Hematopoietic multipotent progenitor cell treated with erythropoietin and hydrocortisone succinate and interleukin-3 and kit ligand, for 8 days (in vitro differentiated cells): Measurements from ENCODE around the gene GCM1.
A peak's percentile ranks its signal among the peaks of the same experiment; 100 is the strongest.

Experiments
- DNase-seq: peaks from one replicate; pipeline ENCODE4 v3.0.0-alpha.2; 2015

GCM1 gene

DNA sequence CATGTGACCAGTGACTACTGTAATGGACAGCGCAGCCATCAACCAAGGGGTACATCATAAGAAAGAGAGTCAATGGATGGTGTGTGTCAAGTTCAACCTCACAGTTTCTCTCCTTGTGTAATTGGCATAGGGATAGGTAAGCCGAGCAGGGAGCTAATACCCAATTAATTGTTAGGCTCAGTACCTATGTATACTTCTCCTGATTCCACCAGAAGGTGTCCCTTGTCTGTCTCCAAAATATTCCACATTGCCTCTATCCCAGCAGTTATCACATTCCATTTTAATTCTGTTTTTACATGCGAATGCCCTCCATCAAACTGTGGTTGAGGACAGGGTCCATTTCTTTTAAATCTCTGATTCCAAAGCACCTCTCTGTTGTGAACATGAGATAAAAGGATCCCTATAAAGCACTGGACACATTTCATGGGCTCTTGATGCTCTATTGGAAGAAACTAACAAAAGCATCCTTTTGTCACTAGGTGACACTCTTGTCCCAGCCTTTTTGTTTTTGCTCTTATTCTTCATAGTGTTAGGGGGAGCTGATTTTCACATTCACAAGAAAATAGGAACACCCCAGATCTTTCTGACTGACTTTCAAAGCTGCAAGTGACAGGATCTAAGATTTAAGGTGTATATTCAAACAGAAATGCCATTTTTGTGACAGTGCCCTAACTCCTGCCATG is 44.5 kb downstream of the GCM1 start:
- peak; percentile 55 for DNase-seq

DNA sequence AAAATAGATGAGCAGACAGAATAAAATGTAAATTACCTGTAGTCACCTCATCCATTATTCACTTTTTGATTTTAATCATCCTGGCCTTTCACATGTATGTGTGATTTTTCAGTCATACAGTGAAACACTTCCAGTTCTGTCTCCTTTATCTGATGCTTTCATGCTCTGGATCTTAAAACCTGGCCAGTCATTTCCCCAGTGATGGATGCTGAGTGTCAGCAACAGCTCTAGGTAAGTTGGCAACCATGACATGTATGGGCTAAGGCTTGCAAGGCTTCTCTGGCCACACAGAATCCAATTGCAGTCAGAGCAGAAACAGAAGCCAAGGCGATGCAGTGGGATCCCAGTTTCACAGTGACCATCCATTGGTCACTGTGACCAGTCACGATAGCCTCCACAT is 47.6 kb downstream of the GCM1 start:
- no peak for DNase-seq

DNA sequence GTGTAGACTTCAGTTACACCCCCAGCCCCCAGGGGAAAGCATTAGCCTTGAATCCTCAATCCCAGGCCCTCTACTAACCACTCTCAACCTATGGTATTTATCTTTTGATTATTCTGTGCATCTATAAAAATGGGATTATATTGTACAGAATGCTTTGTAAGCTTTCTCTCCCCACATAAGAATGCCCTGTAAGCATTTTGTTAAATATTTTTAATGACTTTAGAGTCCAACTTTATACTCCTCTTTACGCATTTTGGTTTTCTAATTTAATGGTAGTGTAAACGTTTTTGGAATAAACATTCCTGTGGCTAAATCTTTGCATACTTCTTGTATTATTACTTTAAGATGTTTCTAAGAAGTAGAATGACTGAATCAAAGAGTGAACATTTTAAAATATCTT is 48.1 kb downstream of the GCM1 start:
- no peak for DNase-seq

DNA sequence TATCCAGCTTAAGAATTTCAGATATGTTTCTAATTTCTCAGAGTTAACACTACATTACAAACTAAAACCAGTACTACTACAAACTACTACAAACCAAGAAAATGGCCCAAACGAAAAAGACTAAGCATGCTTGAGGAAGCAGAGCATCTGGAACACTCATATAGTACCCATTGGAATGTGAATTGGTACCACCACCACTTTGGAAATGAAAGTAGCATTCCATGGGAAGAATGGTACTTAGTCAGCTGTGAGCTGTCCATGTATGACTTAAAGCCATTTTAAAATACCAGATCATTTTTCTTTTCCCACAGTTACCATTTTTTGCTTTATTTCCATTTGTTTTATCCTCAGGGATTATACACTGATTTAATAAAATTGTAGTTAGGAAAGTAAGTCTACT is 52.9 kb downstream of the GCM1 start:
- no peak for DNase-seq

DNA sequence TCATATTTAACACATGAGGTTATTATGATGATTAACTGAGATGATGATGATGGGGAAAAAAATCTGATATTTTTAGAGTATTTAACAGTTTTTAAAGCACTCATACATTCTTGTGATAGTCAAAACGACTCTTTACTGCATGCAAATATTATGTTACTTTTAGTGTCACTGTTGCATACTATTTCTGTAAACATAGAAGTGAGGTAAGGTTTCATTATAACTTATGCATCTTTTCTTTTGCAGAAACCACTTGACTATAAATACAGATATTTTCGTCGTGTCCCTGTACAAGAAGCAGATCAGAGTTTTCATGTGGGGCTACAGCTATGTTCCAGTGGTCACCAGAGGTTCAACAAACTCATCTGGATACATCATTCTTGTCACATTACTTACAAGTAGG is 53.4 kb downstream of the GCM1 start:
- no peak for DNase-seq

DNA sequence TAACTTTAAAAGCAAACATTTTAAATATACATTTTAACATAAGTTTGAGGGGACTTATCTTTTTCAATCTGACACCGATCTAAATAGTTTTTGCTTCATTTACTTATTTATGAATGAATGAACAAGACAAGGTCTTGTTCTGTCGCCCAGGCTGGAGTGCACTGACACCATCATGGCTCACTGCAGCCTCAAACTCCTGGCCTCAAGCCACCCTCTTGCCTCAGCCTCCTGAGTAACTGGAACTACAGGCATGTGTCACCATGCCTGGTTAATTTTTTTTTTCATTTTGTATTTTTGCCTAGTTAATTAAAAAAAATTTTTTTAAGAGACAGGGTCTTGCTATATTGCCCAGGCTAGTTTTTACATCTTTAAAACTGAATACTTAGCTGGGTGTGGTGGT is 58.1 kb downstream of the GCM1 start:
- DNase-seq = no peak

DNA sequence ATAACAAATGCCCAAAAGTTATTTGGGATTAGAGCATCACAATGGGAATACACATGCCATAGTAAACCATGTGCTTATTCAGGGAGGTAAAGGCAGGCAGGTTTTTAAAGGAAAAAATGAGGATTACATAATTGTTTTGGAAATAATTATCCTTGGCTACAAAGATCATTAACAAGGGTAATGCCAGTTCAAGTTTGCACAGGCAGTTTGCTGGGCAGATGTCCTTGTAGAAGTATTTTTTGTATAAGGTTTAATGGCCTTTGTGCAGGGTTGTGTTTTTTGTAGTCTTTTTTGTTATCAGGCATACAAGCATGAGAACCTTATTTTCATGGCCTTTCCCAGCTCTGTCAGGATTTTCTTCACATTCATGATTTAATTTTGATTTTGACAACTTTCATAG is 58.7 kb downstream of the GCM1 start:
- no peak for DNase-seq

DNA sequence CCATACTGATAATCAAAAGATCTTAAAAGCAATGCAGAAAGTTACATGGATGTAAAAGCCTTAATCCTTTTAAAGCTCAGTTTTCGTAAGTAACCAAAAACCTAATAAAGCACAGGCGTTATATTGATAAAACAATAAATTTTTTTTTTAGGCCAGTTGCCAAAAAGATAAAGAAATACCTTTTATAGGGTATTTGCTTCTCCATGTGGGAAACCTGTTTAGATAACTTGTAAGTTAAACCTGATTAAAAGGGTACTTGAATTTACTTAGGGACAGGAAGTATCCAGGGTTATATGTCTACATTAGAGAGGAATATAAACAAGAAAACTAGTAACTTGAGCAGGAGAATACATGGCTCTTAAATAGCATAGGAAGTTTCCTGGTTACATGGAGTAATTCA is 62.3 kb downstream of the GCM1 start:
- DNase-seq = no peak

DNA sequence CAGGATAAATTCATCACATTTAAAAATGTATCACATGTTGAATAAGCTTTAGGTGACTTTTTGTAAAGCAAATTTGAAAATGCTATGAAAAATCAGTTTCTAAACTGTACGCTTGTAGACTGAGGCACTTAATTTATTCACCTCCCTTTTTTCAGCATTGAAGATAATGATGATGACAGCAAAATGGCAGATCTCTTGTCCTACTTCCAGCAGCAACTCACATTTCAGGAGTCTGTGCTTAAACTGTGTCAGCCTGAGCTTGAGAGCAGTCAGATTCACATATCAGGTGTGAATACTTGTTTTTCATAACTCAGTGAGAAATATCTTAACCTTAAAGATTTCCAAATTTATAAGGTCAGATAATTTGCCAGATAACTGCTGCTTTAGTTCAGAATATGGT is 67.8 kb downstream of the GCM1 start:
- no peak for DNase-seq
